IMR-90 (cell line): ENCODE results near the gene MAP3K1. TPM values are rescaled to one million over a fixed set of nuclear protein-coding genes. Genes with fewer than 3 reads are reported as not detected.

Experiments
- ATAC-seq: fragments of 200-7000 bp; cut with Tn5 transposase; 2 replicates; pipeline ENCODE4 v1.9.1; 2020; ENCODE audit warnings: low read depth, mild to moderate bottlenecking, moderate library complexity
- BruUV-seq: library from RNA; stranded (reverse); fragments of 400-500 nt; replicated peaks from 2 replicates; lab custom pipeline; 2021; lab: Mats Ljungman, UMichigan
- CTCF ChIA-PET: fragments of 300-600 bp; formaldehyde crosslinking; extraction: SDS; loops from one replicate; lab custom pipeline; 2021; ENCODE audit warnings: antibody characterized with exemption; lab: Yijun Ruan, JAX
- POLR2A ChIA-PET: fragments of 300-600 bp; sonication (Branson Sonifier 250); formaldehyde crosslinking; loops from one replicate; lab custom pipeline; 2022; ENCODE audit warnings: antibody characterized with exemption; ENCODE audit not compliant: unreplicated experiment; lab: Charles Lee
- DNase-seq: peaks from one replicate; pipeline ENCODE4 v3.0.0; 2013
- H2AFZ ChIP-seq: replicated peaks from 2 replicates; pipeline ENCODE3; 2013; ENCODE audit warnings: low read length, mild to moderate bottlenecking; ENCODE audit not compliant: poor library complexity
- H2AK5ac ChIP-seq: 2 replicates; pipeline ENCODE4 v1.6.1; 2013; ENCODE audit warnings: low read depth, low read length, inconsistent platforms
- H2AK9ac ChIP-seq: replicated peaks from 2 replicates; pipeline ENCODE3; 2013; ENCODE audit warnings: mild to moderate bottlenecking, low read depth, low read length, moderate library complexity; ENCODE audit not compliant: poor library complexity
- H2BK120ac ChIP-seq: 2 replicates; pipeline ENCODE4 v1.6.1; 2013; ENCODE audit warnings: low read depth, low read length, inconsistent platforms
- H2BK15ac ChIP-seq: 3 replicates; pipeline ENCODE4 v1.6.1; 2013; ENCODE audit warnings: low read depth, low read length, inconsistent platforms
- H2BK20ac ChIP-seq: 2 replicates; pipeline ENCODE4 v1.6.1; 2013; ENCODE audit warnings: low read depth, mild to moderate bottlenecking, inconsistent platforms, low read length, moderate library complexity
- H2BK5ac ChIP-seq: 2 replicates; pipeline ENCODE4 v1.6.1; 2013; ENCODE audit warnings: mild to moderate bottlenecking, low read depth, low read length, inconsistent platforms; ENCODE audit not compliant: poor library complexity, severe bottlenecking
- H3K14ac ChIP-seq: replicated peaks from 2 replicates; pipeline ENCODE4 v1.6.1; 2013; ENCODE audit warnings: low read depth, low read length, inconsistent platforms
- H3K18ac ChIP-seq: 2 replicates; pipeline ENCODE4 v1.6.1; 2013; ENCODE audit warnings: low read depth, low read length, control low read depth
- H3K23ac ChIP-seq: 2 replicates; pipeline ENCODE4 v1.6.1; 2013; ENCODE audit warnings: low read depth, low read length, inconsistent platforms
- H3K27ac ChIP-seq: 2 replicates; pipeline ENCODE4 v1.5.1; 2013; ENCODE audit warnings: mild to moderate bottlenecking, control low read depth, low read length; ENCODE audit not compliant: insufficient read depth
- H3K27me3 ChIP-seq: 2 replicates; pipeline ENCODE4 v1.6.1; 2013; ENCODE audit warnings: low read length; ENCODE audit not compliant: control insufficient read depth, insufficient read depth
- H3K36me3 ChIP-seq: 2 replicates; pipeline ENCODE4 v1.6.1; 2013; ENCODE audit warnings: low read length, mixed read lengths; ENCODE audit not compliant: control insufficient read depth, insufficient read depth
- H3K4ac ChIP-seq: 2 replicates; pipeline ENCODE4 v1.6.1; 2013; ENCODE audit warnings: low read depth, low read length, inconsistent platforms
- H3K4me1 ChIP-seq: 2 replicates; pipeline ENCODE4 v1.6.1; 2013; ENCODE audit warnings: low read length, mixed read lengths; ENCODE audit not compliant: control insufficient read depth, insufficient read depth
- H3K4me2 ChIP-seq: 2 replicates; pipeline ENCODE4 v1.6.1; 2013; ENCODE audit warnings: low read depth, mild to moderate bottlenecking, control low read depth, low read length, moderate library complexity
- H3K4me3 ChIP-seq: 2 replicates; pipeline ENCODE4 v1.5.1; 2013; ENCODE audit warnings: low read depth, mild to moderate bottlenecking, control low read depth, low read length, moderate library complexity; ENCODE audit not compliant: insufficient read depth
- H3K56ac ChIP-seq: 2 replicates; pipeline ENCODE4 v1.6.1; 2013; ENCODE audit warnings: low read length, inconsistent platforms; ENCODE audit not compliant: insufficient read depth; ENCODE audit errors: extremely low read depth
- H3K79me1 ChIP-seq, 2 experiments: 2 replicates each; pipeline ENCODE4 v1.6.1; 2013; ENCODE audit warnings: low read length in 2 of 2, inconsistent platforms in 1 of 2, low read depth in 1 of 2
- H3K9ac ChIP-seq: 2 replicates; pipeline ENCODE4 v1.6.1; 2013; ENCODE audit warnings: low read depth, low read length, control low read depth
- H3K9me1 ChIP-seq: 2 replicates; pipeline ENCODE4 v1.6.1; 2013; ENCODE audit warnings: low read length, inconsistent platforms; ENCODE audit not compliant: insufficient read depth
- H3K9me3 ChIP-seq: 2 replicates; pipeline ENCODE4 v1.6.1; 2013; ENCODE audit warnings: low read length; ENCODE audit not compliant: control insufficient read depth, insufficient read depth
- H4K20me1 ChIP-seq: 2 replicates; pipeline ENCODE4 v1.6.1; 2013; ENCODE audit warnings: low read length, inconsistent platforms; ENCODE audit not compliant: insufficient read depth
- H4K5ac ChIP-seq: 2 replicates; pipeline ENCODE4 v1.6.1; 2013; ENCODE audit warnings: mild to moderate bottlenecking, low read depth, low read length, control low read depth
- H4K8ac ChIP-seq, 2 experiments: 2 replicates each; pipeline ENCODE4 v1.6.1; 2013; ENCODE audit warnings: low read depth in 2 of 2, low read length in 2 of 2, control low read depth in 1 of 2, inconsistent platforms in 1 of 2
- H4K91ac ChIP-seq: 2 replicates; pipeline ENCODE4 v1.6.1; 2013; ENCODE audit warnings: low read depth, low read length, inconsistent platforms; ENCODE audit not compliant: insufficient read depth
- BHLHE40 ChIP-seq: fragments of 150-350 bp; IDR thresholded peaks from 2 replicates; pipeline ENCODE4 v1.6.1; 2016; ENCODE audit warnings: mild to moderate bottlenecking, low read depth, low read length
- CEBPB ChIP-seq: IDR thresholded peaks from 2 replicates; pipeline ENCODE4 v1.6.1; 2012; ENCODE audit warnings: low read depth, low read length, improper control_type of control experiment
- CHD1 ChIP-seq: IDR thresholded peaks from 2 replicates; pipeline ENCODE4 v1.6.1; 2012; ENCODE audit warnings: low read depth, low read length, improper control_type of control experiment
- ELK1 ChIP-seq: fragments of 150-350 bp; IDR thresholded peaks from 2 replicates; pipeline ENCODE4 v1.6.1; 2016; ENCODE audit warnings: low read depth, mild to moderate bottlenecking, low read length, moderate library complexity, borderline replicate concordance
- FOS ChIP-seq: fragments of 150-350 bp; IDR thresholded peaks from 2 replicates; pipeline ENCODE4 v1.6.1; 2016; ENCODE audit warnings: low read depth, low read length
- MAFK ChIP-seq: IDR thresholded peaks from 2 replicates; pipeline ENCODE4 v1.6.1; 2012; ENCODE audit warnings: low read depth, low read length, improper control_type of control experiment
- MAZ ChIP-seq: IDR thresholded peaks from 2 replicates; pipeline ENCODE4 v1.6.1; 2012; ENCODE audit warnings: low read depth, mild to moderate bottlenecking, low read length, improper control_type of control experiment, moderate library complexity, borderline replicate concordance
- MXI1 ChIP-seq: IDR thresholded peaks from 2 replicates; pipeline ENCODE4 v1.6.1; 2012; ENCODE audit warnings: low read depth, mild to moderate bottlenecking, low read length, moderate library complexity, borderline replicate concordance
- NFE2L2 ChIP-seq: fragments of 150-350 bp; IDR thresholded peaks from 2 replicates; pipeline ENCODE4 v1.6.1; 2016; ENCODE audit warnings: low read depth, mild to moderate bottlenecking, low read length
- POLR2A ChIP-seq: IDR thresholded peaks from 2 replicates; pipeline ENCODE4 v1.6.1; 2012; ENCODE audit warnings: mild to moderate bottlenecking, low read depth, low read length
- RAD21 ChIP-seq: IDR thresholded peaks from 2 replicates; pipeline ENCODE4 v1.6.1; 2012; ENCODE audit warnings: low read length, improper control_type of control experiment
- RCOR1 ChIP-seq: IDR thresholded peaks from 2 replicates; pipeline ENCODE4 v1.6.1; 2012; ENCODE audit warnings: mild to moderate bottlenecking, low read length, improper control_type of control experiment; ENCODE audit not compliant: insufficient replicate concordance
- RFX5 ChIP-seq: IDR thresholded peaks from 2 replicates; pipeline ENCODE4 v1.8.0; 2012; ENCODE audit warnings: low read depth, mild to moderate bottlenecking, low read length, moderate library complexity
- SMC3 ChIP-seq: fragments of 150-350 bp; IDR thresholded peaks from 2 replicates; pipeline ENCODE4 v1.6.1; 2016; ENCODE audit warnings: low read depth, mild to moderate bottlenecking, antibody characterized with exemption, low read length, moderate library complexity
- USF2 ChIP-seq: fragments of 150-350 bp; IDR thresholded peaks from 2 replicates; pipeline ENCODE4 v1.6.1; 2017; ENCODE audit warnings: mild to moderate bottlenecking, antibody characterized with exemption, low read length, low read depth
- dilution Hi-C: fragments of 300-500 bp; cut with HindIII; formaldehyde crosslinking; loops from one replicate; pipeline ENCODE4 v1.14.3; 2018; ENCODE audit warnings: low sequenced_read_pairs; ENCODE audit not compliant: unreplicated experiment
- in situ Hi-C: fragments of 300-500 bp; cut with MboI; formaldehyde crosslinking; loops from 3 replicates; pipeline ENCODE4 v1.14.3; 2019; ENCODE audit warnings: low sequenced_read_pairs, inconsistent platforms, mixed read lengths
- intact Hi-C: fragments of 100-400 bp; cut with micrococcal nuclease; formaldehyde crosslinking; loops from 2 replicates; pipeline ENCODE4 v1.10.0; 2022
- polyA plus RNA-seq, 3 experiments: library from polyadenylated mRNA; depleted of rRNA; stranded (reverse); fragments of >200 nt; gene quantifications; 2 replicates each; pipeline ENCODE4 v1.2.3, GENCODE V29; 2012; ENCODE audit warnings: low replicate concordance in 1 of 3
- total RNA-seq: library from RNA; depleted of rRNA; stranded (reverse); fragments of >200 nt; gene quantifications from 2 replicates; pipeline ENCODE4 v1.2.3, GENCODE V29; 2012
- TF ChIP-seq, protein P1 (sequence below): conservative IDR thresholded peaks from 2 replicates; pipeline ENCODE4 v1.5.1; 2012; ENCODE audit warnings: mild to moderate bottlenecking, low read depth, low read length, improper control_type of control experiment

The MAP3K1 gene
- total and polyA plus RNA-seq, 2 of the 4 experiments (the other 2 are of a cell fraction), result 3.8 to 18.8 TPM

GRCh38 chr5:56824019-56824418 is 8.7 kb downstream of the MAP3K1 start:
- no peak overlapping the region for H2BK120ac ChIP-seq
- in situ Hi-C loops, result no loop called here
- no peak for ATAC-seq
- H3K56ac ChIP-seq, result no peak overlapping the region
- H3K36me3 ChIP-seq, result peaks cover 3% of the 10 kb centered on the region; the same call in 1 of the 2 replicates
- DNase-seq, result no peak
- intact Hi-C loops, result no loop called here
- H2BK15ac ChIP-seq, result no peak overlapping the region
- H2BK20ac ChIP-seq, result no peak overlapping the region
- H3K18ac ChIP-seq, result no peak overlapping the region
- no peak overlapping the region for H4K91ac ChIP-seq
- no peak overlapping the region for H2AK5ac ChIP-seq
- H3K4ac ChIP-seq, result no peak overlapping the region
- BruUV-seq, result no TSS peak
- H3K27ac ChIP-seq, result no peak overlapping the region
- no peak overlapping the region for H2AK9ac ChIP-seq
- H4K20me1 ChIP-seq, result peaks cover 67% of the 10 kb centered on the region
- dilution Hi-C loops, result no loop called here
- H3K4me3 ChIP-seq, result no peak overlapping the region
- no peak overlapping the region for H2BK5ac ChIP-seq
- H3K9ac ChIP-seq, result no peak overlapping the region
- no peak overlapping the region for H2AFZ ChIP-seq
- no peak overlapping the region for H3K23ac ChIP-seq
- ChIA-PET CTCF (no interaction called here), POLR2A (interaction anchor here (0.6 kb wide), 1 partner anchor 615 kb away, joined by 13 read pairs; no protein-coding TSS in a partner anchor)
- TF ChIP-seq SMC3 (no peak), POLR2A (no peak), RCOR1 (no peak), MAFK (no peak), RAD21 (no peak), CHD1 (no peak), USF2 (no peak), BHLHE40 (no peak), RFX5 (no peak), NFE2L2 (no peak), ELK1 (no peak), MAZ (no peak), FOS (no peak), MXI1 (no peak), CEBPB (no peak)
- TF ChIP-seq, protein P1, sequence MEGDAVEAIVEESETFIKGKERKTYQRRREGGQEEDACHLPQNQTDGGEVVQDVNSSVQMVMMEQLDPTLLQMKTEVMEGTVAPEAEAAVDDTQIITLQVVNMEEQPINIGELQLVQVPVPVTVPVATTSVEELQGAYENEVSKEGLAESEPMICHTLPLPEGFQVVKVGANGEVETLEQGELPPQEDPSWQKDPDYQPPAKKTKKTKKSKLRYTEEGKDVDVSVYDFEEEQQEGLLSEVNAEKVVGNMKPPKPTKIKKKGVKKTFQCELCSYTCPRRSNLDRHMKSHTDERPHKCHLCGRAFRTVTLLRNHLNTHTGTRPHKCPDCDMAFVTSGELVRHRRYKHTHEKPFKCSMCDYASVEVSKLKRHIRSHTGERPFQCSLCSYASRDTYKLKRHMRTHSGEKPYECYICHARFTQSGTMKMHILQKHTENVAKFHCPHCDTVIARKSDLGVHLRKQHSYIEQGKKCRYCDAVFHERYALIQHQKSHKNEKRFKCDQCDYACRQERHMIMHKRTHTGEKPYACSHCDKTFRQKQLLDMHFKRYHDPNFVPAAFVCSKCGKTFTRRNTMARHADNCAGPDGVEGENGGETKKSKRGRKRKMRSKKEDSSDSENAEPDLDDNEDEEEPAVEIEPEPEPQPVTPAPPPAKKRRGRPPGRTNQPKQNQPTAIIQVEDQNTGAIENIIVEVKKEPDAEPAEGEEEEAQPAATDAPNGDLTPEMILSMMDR, result no peak
- H3K9me3 ChIP-seq, result no peaks in the 10 kb centered on the region
- no peak overlapping the region for H4K8ac ChIP-seq
- peaks cover 21% of the 10 kb centered on the region for H3K9me1 ChIP-seq
- H3K79me1 ChIP-seq, result peaks cover 31 to 76% of the 10 kb centered on the region in 2 experiments
- H3K4me2 ChIP-seq, result no peak overlapping the region
- no peak overlapping the region for H4K5ac ChIP-seq
- no peak overlapping the region for H3K14ac ChIP-seq
- H3K27me3 ChIP-seq, result no peaks in the 10 kb centered on the region
- H3K4me1 ChIP-seq, result peaks cover 19% of the 10 kb centered on the region
